HL-60 (cell line): Measurements from ENCODE around the gene ETFA.

Source experiments
- DNase-seq, 2 experiments: peaks; one replicate each; pipeline ENCODE4 v3.0.0-alpha.2; 2010 to 2020; ENCODE audit warnings: low read depth in 1 of 2, low spot score in 1 of 2
- H3K27ac ChIP-seq: fragments of 250-450 bp; sonication (Bioruptor Pico); replicated peaks from 2 replicates; pipeline ENCODE4 v1.5.1; 2020; ENCODE audit warnings: mild to moderate bottlenecking, moderate library complexity
- H3K27me3 ChIP-seq: fragments of 250-450 bp; sonication (Bioruptor Pico); 2 replicates; pipeline ENCODE4 v1.5.1; 2021; ENCODE audit warnings: mild to moderate bottlenecking, moderate library complexity; ENCODE audit not compliant: insufficient read depth, poor library complexity, severe bottlenecking
- H3K4me3 ChIP-seq: replicated peaks from 2 replicates; pipeline ENCODE4 v1.5.1; 2011; ENCODE audit warnings: mild to moderate bottlenecking, control low read depth, low read length; ENCODE audit not compliant: insufficient read depth
- CTCF ChIP-seq: IDR thresholded peaks from one replicate; pipeline ENCODE4 v1.5.1; 2011; ENCODE audit warnings: low read length, control low read depth, inconsistent platforms; ENCODE audit not compliant: insufficient read depth
- GABPA ChIP-seq: IDR thresholded peaks from 2 replicates; pipeline ENCODE4 v1.6.1; 2012; ENCODE audit warnings: low read depth
- POLR2AphosphoS5 ChIP-seq: IDR thresholded peaks from 2 replicates; pipeline ENCODE4 v1.6.1; 2012; ENCODE audit warnings: low read depth
- REST ChIP-seq: IDR thresholded peaks from 2 replicates; pipeline ENCODE4 v1.6.1; 2012; ENCODE audit warnings: low read depth; ENCODE audit not compliant: insufficient replicate concordance
- SPI1 ChIP-seq: IDR thresholded peaks from 2 replicates; pipeline ENCODE4 v1.6.1; 2012; ENCODE audit warnings: low read depth, mild to moderate bottlenecking, borderline replicate concordance

Gene ETFA

GRCh38 chr15:76333720-76334437 is 22.6 kb upstream of the ETFA start:
- Histone ChIP-seq H3K27ac (no peak overlapping the region), H3K4me3 (no peak overlapping the region), H3K27me3 (no peaks in the 10 kb centered on the region)
- TF ChIP-seq CTCF (no peak), REST (no peak), POLR2AphosphoS5 (no peak), SPI1 (no peak), GABPA (no peak)
- peak in 1 of 2 experiments; percentile 26 for DNase-seq

- no peaks in the 10 kb centered on the region for H3K27me3 ChIP-seq
- no peak for DNase-seq
- no peak overlapping the region for H3K27ac ChIP-seq
- no peak overlapping the region for H3K4me3 ChIP-seq
- TF ChIP-seq GABPA (no peak), REST (no peak), SPI1 (no peak), POLR2AphosphoS5 (no peak), CTCF (no peak)
Measured at GRCh38 chr15:76333309-76333708, 22.0 kb upstream of the ETFA start.

GRCh38 chr15:76332796-76333195 is 21.5 kb upstream of the ETFA start:
- Histone ChIP-seq H3K27me3 (no peaks in the 10 kb centered on the region), H3K4me3 (no peak overlapping the region), H3K27ac (no peak overlapping the region)
- no peak for DNase-seq
- TF ChIP-seq POLR2AphosphoS5 (no peak), CTCF (no peak), REST (no peak), SPI1 (no peak), GABPA (no peak)
